K562 (cell line): Measurements from ENCODE around the gene FSIP2. TPM values are rescaled to one million over a fixed set of nuclear protein-coding genes. Genes with fewer than 3 reads are reported as not detected.

Experiments used
- ATAC-seq: fragments of 200-7000 bp; cut with Tn5 transposase; 3 replicates; pipeline ENCODE4 v1.9.1; 2020; ENCODE audit warnings: moderate library complexity
- BruUV-seq: library from RNA; stranded (reverse); fragments of 400-500 nt; replicated peaks from 2 replicates; lab custom pipeline; 2021; lab: Mats Ljungman, UMichigan
- CTCF ChIA-PET: fragments of 300-600 bp; formaldehyde crosslinking; extraction: SDS; loops from one replicate; lab custom pipeline; 2021; ENCODE audit warnings: low intra/inter-chr PET ratio; lab: Yijun Ruan, JAX
- POLR2A ChIA-PET: fragments of 300-600, 350-650 bp; sonication (Branson Sonifier 250); formaldehyde crosslinking; extraction: SDS; loops from one replicate; lab custom pipeline; 2021; ENCODE audit warnings: antibody characterized with exemption, inconsistent platforms; lab: Yijun Ruan, JAX
- DNase-seq, 4 experiments: peaks; one replicate each; pipeline versions ENCODE4 v3.0.0 to v3.0.0-alpha.2; 2011 to 2018; ENCODE audit warnings: low spot score in 3 of 4, mixed read lengths in 3 of 4; ENCODE audit errors: extremely low read depth in 1 of 4
- FAIRE-seq: peaks from 2 replicates; lab custom pipeline; 2011; peaks lifted over from hg19 to GRCh38; lab: Jason Lieb, UNC
- H2AFZ ChIP-seq: 2 replicates; pipeline ENCODE4 v1.6.0; 2011; ENCODE audit warnings: low read depth, low read length, control low read depth, inconsistent platforms
- H3K27ac ChIP-seq: fragments of 200-600 bp; 3 replicates; pipeline ENCODE4 v1.8.0; 2011; ENCODE audit warnings: low read depth, mild to moderate bottlenecking, control low read depth, inconsistent platforms, low read length, moderate library complexity, mixed read lengths; ENCODE audit errors: extremely low read depth
- H3K27me3 ChIP-seq, 2 experiments: fragments of 300-600 bp in 1 of 2; 2 replicates in 1 of 2; 3 replicates in 1 of 2; pipeline versions ENCODE4 v1.6.0 to v1.8.0; 2011; ENCODE audit warnings: inconsistent platforms in 2 of 2, low read length in 2 of 2, mild to moderate bottlenecking in 1 of 2, mixed read lengths in 1 of 2, moderate library complexity in 1 of 2; ENCODE audit not compliant: control insufficient read depth in 2 of 2, insufficient read depth in 2 of 2
- H3K36me3 ChIP-seq: fragments of 300-600 bp; 3 replicates; pipeline ENCODE4 v1.8.0; 2011; ENCODE audit warnings: mild to moderate bottlenecking, low read length, inconsistent platforms; ENCODE audit not compliant: control insufficient read depth, insufficient read depth
- H3K4me1 ChIP-seq, 2 experiments: fragments of 200-600 bp in 1 of 2; replicated peaks in 1 of 2; 2 replicates in 1 of 2; 3 replicates in 1 of 2; pipeline versions ENCODE4 v1.5.1 to v1.8.0; 2011; ENCODE audit warnings: inconsistent platforms in 2 of 2, low read length in 2 of 2, mild to moderate bottlenecking in 1 of 2, mixed read lengths in 1 of 2, moderate library complexity in 1 of 2; ENCODE audit not compliant: control insufficient read depth in 2 of 2, insufficient read depth in 2 of 2
- H3K4me2 ChIP-seq: 2 replicates; pipeline ENCODE4 v1.6.1; 2011; ENCODE audit warnings: low read length, control low read depth, inconsistent platforms, mixed read lengths; ENCODE audit not compliant: insufficient read depth
- H3K4me3 ChIP-seq: fragments of 200-600 bp; sonication (generic), shearing (Covaris generic); 2 replicates; pipeline ENCODE4 v1.5.1; 2016; ENCODE audit warnings: control low read depth, inconsistent platforms
- H3K79me2 ChIP-seq: fragments of 200-600 bp; 3 replicates; pipeline ENCODE4 v1.8.0; 2011; ENCODE audit warnings: low read length, inconsistent platforms; ENCODE audit not compliant: control insufficient read depth, insufficient read depth
- H3K9ac ChIP-seq, 2 experiments: 2 replicates each; pipeline versions ENCODE4 v1.6.0 to v1.6.1; 2011; ENCODE audit warnings: low read depth in 2 of 2, low read length in 2 of 2, control low read depth in 1 of 2, inconsistent platforms in 1 of 2, mild to moderate bottlenecking in 1 of 2, mixed read lengths in 1 of 2; ENCODE audit not compliant: insufficient read depth in 1 of 2
- H3K9me1 ChIP-seq: one replicate; pipeline ENCODE4 v1.6.0; 2011; ENCODE audit warnings: inconsistent platforms, mild to moderate bottlenecking, low read length, moderate library complexity; ENCODE audit not compliant: control insufficient read depth, insufficient read depth
- H3K9me3 ChIP-seq: replicated peaks from 2 replicates; pipeline ENCODE4 v1.5.1; 2011; ENCODE audit warnings: low read depth, low read length, inconsistent platforms; ENCODE audit not compliant: control insufficient read depth, insufficient read depth
- H4K20me1 ChIP-seq: replicated peaks from 2 replicates; pipeline ENCODE4 v1.6.1; 2011; ENCODE audit warnings: low read length, inconsistent platforms, mixed read lengths; ENCODE audit not compliant: control insufficient read depth, insufficient read depth
- BRCA1 ChIP-seq, 2 experiments: fragments of 450-650 bp in 1 of 2; sonication (generic) in 1 of 2; formaldehyde crosslinking in 1 of 2; IDR thresholded peaks; 2 replicates each; pipeline versions ENCODE4 v1.5.0 to v1.6.1; 2017 to 2020; ENCODE audit warnings: mild to moderate bottlenecking in 1 of 2, missing genetic modification reagents in 1 of 2
- KDM1A ChIP-seq, 2 experiments: fragments of 450-650 bp; IDR thresholded peaks; 2 replicates each; pipeline ENCODE4 v1.6.1; 2016; ENCODE audit warnings: mild to moderate bottlenecking in 2 of 2
- MECOM ChIP-seq: fragments of 250-450 bp; sonication (Bioruptor Pico); IDR thresholded peaks from 2 replicates; pipeline ENCODE4 v1.8.0; 2022; ENCODE audit warnings: inconsistent platforms
- MIER1 ChIP-seq: fragments of 450-650 bp; IDR thresholded peaks from 2 replicates; pipeline ENCODE4 v1.6.1; 2016; ENCODE audit warnings: antibody characterized with exemption, mild to moderate bottlenecking, low read depth
- NR2F6 ChIP-seq: fragments of 450-650 bp; formaldehyde crosslinking; IDR thresholded peaks from 2 replicates; pipeline ENCODE4 v1.4.0; 2020; ENCODE audit warnings: mild to moderate bottlenecking
- WGBS: fragments of 100-300 bp; shearing (Covaris generic); methylation state at CpG from one replicate; pipeline ENCODE4 v1.1.6; 2016; ENCODE audit warnings: low coverage, mixed read lengths; ENCODE audit not compliant: insufficient coverage; ENCODE audit errors: missing lambda C conversion rate; 5-methylcytosine and 5-hydroxymethylcytosine counted together
- in situ Hi-C: fragments of 300-500 bp; cut with MboI; formaldehyde crosslinking; loops from 4 replicates; pipeline ENCODE4 v1.15.0; 2018; ENCODE audit warnings: inconsistent platforms, mixed read lengths
- intact Hi-C: fragments of 100-400 bp; cut with micrococcal nuclease; formaldehyde crosslinking; loops from 2 replicates; pipeline ENCODE4 v1.14.2; 2022
- polyA plus RNA-seq, 8 experiments: library from polyadenylated mRNA; depleted of rRNA in 4 of 8; stranded (reverse) in 5 of 8; unstranded in 3 of 8; fragments of >200 nt; fragmentation: Nextera tagmentation in 2 of 8; fragmentation: Illumina TruSeq in 1 of 8; extraction: Ambion mirVana in 2 of 8; extraction: Trizol in 1 of 8; gene quantifications; 2 replicates each; pipeline versions ENCODE4 v1.2.1 to v1.2.3, GENCODE V29; 2011 to 2014; ENCODE audit warnings: inconsistent platforms in 1 of 8, missing spikeins in 1 of 8
- total RNA-seq, 7 experiments: library from RNA; depleted of rRNA in 6 of 7; stranded (reverse); fragments of >200 nt in 6 of 7; fragmentation: Illumina TruSeq in 2 of 7; extraction: Trizol in 2 of 7; gene quantifications; 2 replicates each; pipeline versions ENCODE4 v1.2.1 to v1.2.3, GENCODE V29; 2011 to 2021; ENCODE audit warnings: low replicate concordance in 1 of 7
- TF ChIP-seq, protein P1 (sequence below): fragments of 250-450 bp; sonication (Bioruptor Pico); IDR thresholded peaks from 2 replicates; pipeline ENCODE4 v1.4.0; 2020; ENCODE audit warnings: mild to moderate bottlenecking, moderate library complexity, borderline replicate concordance

The FSIP2 gene
- total and polyA plus RNA-seq, 9 of the 15 experiments (the other 6 are each of a cell fraction or from before 2014, with no cell fraction given): 0.01 to 0.04 TPM; not detected in 7

GRCh38 chr2:185785851-185786473 lies 47.4 kb downstream of the FSIP2 start:
- H3K4me2 ChIP-seq: no peak overlapping the region
- DNase-seq (no peak), FAIRE-seq (no peak), ATAC-seq (no peak)
- H3K4me3 ChIP-seq: no peak overlapping the region
- H3K9me1 ChIP-seq: no peaks in the 10 kb centered on the region
- WGBS: 4% methylated on average over 2 of the region's 2 CpGs
- H3K27me3 ChIP-seq: no peaks in the 10 kb centered on the region
- H3K36me3 ChIP-seq: no peaks in the 10 kb centered on the region
- in situ Hi-C loops (no loop called here), intact Hi-C loops (no loop called here)
- BruUV-seq: no TSS peak
- no peaks in the 10 kb centered on the region for H4K20me1 ChIP-seq
- no peak overlapping the region for H2AFZ ChIP-seq
- no peaks in the 10 kb centered on the region for H3K4me1 ChIP-seq
- H3K27ac ChIP-seq: no peak overlapping the region
- TF ChIP-seq MIER1 (no peak), NR2F6 (CRISPR knock-in tag) (no peak), KDM1A (IDR thresholded peaks at IDR 0.05) (no peak), MECOM (CRISPR knock-in tag) (no peak), BRCA1 (IDR thresholded peaks at IDR 0.05) (no peak), BRCA1 (CRISPR knock-in tag; IDR thresholded peaks at IDR 0.05) (no peak)
- TF ChIP-seq, protein P1, sequence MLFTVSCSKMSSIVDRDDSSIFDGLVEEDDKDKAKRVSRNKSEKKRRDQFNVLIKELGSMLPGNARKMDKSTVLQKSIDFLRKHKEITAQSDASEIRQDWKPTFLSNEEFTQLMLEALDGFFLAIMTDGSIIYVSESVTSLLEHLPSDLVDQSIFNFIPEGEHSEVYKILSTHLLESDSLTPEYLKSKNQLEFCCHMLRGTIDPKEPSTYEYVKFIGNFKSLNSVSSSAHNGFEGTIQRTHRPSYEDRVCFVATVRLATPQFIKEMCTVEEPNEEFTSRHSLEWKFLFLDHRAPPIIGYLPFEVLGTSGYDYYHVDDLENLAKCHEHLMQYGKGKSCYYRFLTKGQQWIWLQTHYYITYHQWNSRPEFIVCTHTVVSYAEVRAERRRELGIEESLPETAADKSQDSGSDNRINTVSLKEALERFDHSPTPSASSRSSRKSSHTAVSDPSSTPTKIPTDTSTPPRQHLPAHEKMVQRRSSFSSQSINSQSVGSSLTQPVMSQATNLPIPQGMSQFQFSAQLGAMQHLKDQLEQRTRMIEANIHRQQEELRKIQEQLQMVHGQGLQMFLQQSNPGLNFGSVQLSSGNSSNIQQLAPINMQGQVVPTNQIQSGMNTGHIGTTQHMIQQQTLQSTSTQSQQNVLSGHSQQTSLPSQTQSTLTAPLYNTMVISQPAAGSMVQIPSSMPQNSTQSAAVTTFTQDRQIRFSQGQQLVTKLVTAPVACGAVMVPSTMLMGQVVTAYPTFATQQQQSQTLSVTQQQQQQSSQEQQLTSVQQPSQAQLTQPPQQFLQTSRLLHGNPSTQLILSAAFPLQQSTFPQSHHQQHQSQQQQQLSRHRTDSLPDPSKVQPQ: no peak
- CTCF ChIA-PET: no interaction called here
- POLR2A ChIA-PET: no interaction called here
- H3K9me3 ChIP-seq: no peaks in the 10 kb centered on the region
- no peak overlapping the region for H3K9ac ChIP-seq
- no peaks in the 10 kb centered on the region for H3K79me2 ChIP-seq
